ENCODE results near the gene SYVN1. TPM values are rescaled to one million over a fixed set of nuclear protein-coding genes. Genes with fewer than 3 reads are reported as not detected.

Gene SYVN1
- total RNA-seq, 1 donor from 2014 or later: 19.7 TPM

GRCh38 chr11:65085446-65085845 lies 48.9 kb downstream of the SYVN1 start:
- Histone ChIP-seq H3K4me3 (ENCODE audit: low read depth, low read length) (no peak overlapping the region), H3K36me3 (ENCODE audit: control insufficient read depth, insufficient read depth, low read length) (peaks cover 16% of the 10 kb centered on the region), H3K27me3 (ENCODE audit: control insufficient read depth, insufficient read depth, low read length) (no peaks in the 10 kb centered on the region)
- FAIRE-seq: no peak
- DNase-seq (ENCODE audit: low read depth): no peak
- TF ChIP-seq CTCF (IDR thresholded peaks at IDR 0.05; ENCODE audit: insufficient read depth, low read length, severe bottlenecking): no peak

- peak overlapping the region; percentile 60 for H3K4me3 ChIP-seq (ENCODE audit: low read depth, low read length)
- H3K36me3 ChIP-seq (ENCODE audit: control insufficient read depth, insufficient read depth, low read length): peaks cover 16% of the 10 kb centered on the region
- no peaks in the 10 kb centered on the region for H3K27me3 ChIP-seq (ENCODE audit: control insufficient read depth, insufficient read depth, low read length)
- no peak for FAIRE-seq
- no peak for DNase-seq (ENCODE audit: low read depth)
- no peak for TF ChIP-seq CTCF (IDR thresholded peaks at IDR 0.05; ENCODE audit: insufficient read depth, low read length, severe bottlenecking)
These were observed 49.5 kb downstream of the SYVN1 start for GRCh38 chr11:65084598-65085375.

- H3K27me3 ChIP-seq (ENCODE audit: control insufficient read depth, insufficient read depth, low read length): no peaks in the 10 kb centered on the region
- H3K36me3 ChIP-seq (ENCODE audit: control insufficient read depth, insufficient read depth, low read length): peaks cover 17% of the 10 kb centered on the region
- DNase-seq (ENCODE audit: low read depth) (peak; percentile 84), FAIRE-seq (no peak)
- no peak for TF ChIP-seq CTCF (IDR thresholded peaks at IDR 0.05; ENCODE audit: insufficient read depth, low read length, severe bottlenecking)
- peak within 1 kb of the TSS; percentile 60 for H3K4me3 ChIP-seq (ENCODE audit: low read depth, low read length)
These were observed 50.3 kb downstream of the SYVN1 start, which contains the start of the genes CDCA5 and ZFPL1 for GRCh38 chr11:65083834-65084597. Gene CDCA5, minus strand, starts transcription at chr11:65084040. Its CDS starts 62 bp downstream, at chr11:65083978. Gene ZFPL1, plus strand, starts transcription at chr11:65084222. Its CDS starts 477 bp downstream, at chr11:65084699.

- H3K27me3 ChIP-seq (ENCODE audit: control insufficient read depth, insufficient read depth, low read length): no peaks in the 10 kb centered on the region
- no peak for FAIRE-seq
These were observed 51.0 kb downstream of the SYVN1 start for GRCh38 chr11:65083134-65083833.

More at GRCh38 chr11:65083134-65083833, 51.0 kb downstream of the SYVN1 start:
- Histone ChIP-seq H3K36me3 (ENCODE audit: control insufficient read depth, insufficient read depth, low read length) (peaks cover 15% of the 10 kb centered on the region), H3K4me3 (ENCODE audit: low read depth, low read length) (peak overlapping the region; percentile 60)
- DNase-seq (ENCODE audit: low read depth): no peak
- no peak for TF ChIP-seq CTCF (IDR thresholded peaks at IDR 0.05; ENCODE audit: insufficient read depth, low read length, severe bottlenecking)
